Uterus (tissue), 4 donors: Measurements from ENCODE around the gene SPATA20. TPM values are rescaled to one million over a fixed set of nuclear protein-coding genes. Genes with fewer than 3 reads are reported as not detected.

ENCODE experiments used
- DNase-seq, 2 donors: peaks; one replicate each; pipeline ENCODE4 v3.0.0-alpha.2; 2019 to 2020
- H3K27ac ChIP-seq, 2 donors: fragments of 200-600 bp; sonication (generic); 1 replicate in 1 of 2; 2 replicates in 1 of 2; pipeline ENCODE4 v1.5.1; 2016 to 2018
- H3K27me3 ChIP-seq, 2 donors: fragments of 200-600 bp; sonication (generic); one replicate each; pipeline ENCODE4 v1.5.1; 2018 to 2019; ENCODE audit warnings: control low read depth in 1 of 2
- H3K36me3 ChIP-seq, 2 donors: fragments of 200-600 bp; sonication (generic); one replicate each; pipeline ENCODE4 v1.5.1; 2019; ENCODE audit warnings: control low read depth in 1 of 2
- H3K4me1 ChIP-seq, 2 donors: fragments of 200-600 bp; sonication (generic); one replicate each; pipeline ENCODE4 v1.5.1; 2018 to 2019; ENCODE audit warnings: control low read depth in 1 of 2
- H3K4me3 ChIP-seq, 2 donors: fragments of 200-600 bp; sonication (generic); 1 replicate in 1 of 2; 2 replicates in 1 of 2; pipeline ENCODE4 v1.5.1; 2018 to 2019; ENCODE audit warnings: mild to moderate bottlenecking in 1 of 2
- H3K9me3 ChIP-seq, 2 donors: fragments of 200-600 bp; sonication (generic); one replicate each; pipeline ENCODE4 v1.5.1; 2019; ENCODE audit warnings: control low read depth in 1 of 2
- POLR2A ChIP-seq, 2 donors: fragments of 450-650 bp; IDR thresholded peaks; one replicate each; pipeline ENCODE4 v1.6.1; 2016; ENCODE audit warnings: antibody characterized with exemption in 2 of 2, mild to moderate bottlenecking in 1 of 2, moderate library complexity in 1 of 2
- intact Hi-C: fragments of 100-400 bp; cut with DNase I; formaldehyde crosslinking; loops from one replicate; pipeline ENCODE4 v1.15.1; 2023; ENCODE audit warnings: low total_unique reads
- total RNA-seq, 4 donors: library from RNA; depleted of rRNA in 3 of 4; stranded (reverse); fragments of >200 nt in 3 of 4; gene quantifications; one replicate each; pipeline versions ENCODE4 v1.1.0 to v1.2.4, GENCODE V29; 2014 to 2023
- TF ChIP-seq, protein P1 (sequence below), 4 experiments: fragments of 200-600 bp in 2 of 4; fragments of 450-650 bp in 2 of 4; sonication (generic) in 2 of 4; IDR thresholded peaks; one replicate each; pipeline ENCODE4 v1.5.1; 2016 to 2019; ENCODE audit warnings: antibody characterized with exemption in 4 of 4, mild to moderate bottlenecking in 2 of 4, moderate library complexity in 1 of 4
- donor health status: DM: yes; HTN: yes; CAD: no.

SPATA20 gene
- total RNA-seq, 4 donors from 2014 or later: 39.7 to 57.2 (median 46.2) TPM

DNA sequence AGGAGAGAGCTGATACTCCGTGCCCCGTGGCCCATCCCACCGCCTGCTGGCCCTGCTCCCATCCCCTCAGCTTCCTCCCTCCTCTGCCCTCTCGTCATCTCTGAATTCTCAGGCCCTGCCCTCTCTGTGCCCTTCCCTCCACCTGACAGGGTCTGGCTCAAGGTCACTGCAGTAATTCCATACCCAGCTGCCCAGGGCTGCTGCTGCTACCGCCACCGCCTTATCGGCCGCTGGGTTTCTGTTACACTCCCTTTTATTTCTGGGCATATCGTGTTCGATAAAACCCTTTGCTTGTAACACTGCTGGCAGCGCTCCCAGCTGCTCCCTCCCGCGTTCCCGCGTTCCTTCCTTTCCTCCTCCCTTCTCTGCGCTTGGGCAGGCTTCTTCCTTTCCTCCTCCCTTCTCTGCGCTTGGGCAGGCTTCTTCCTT is 13.2 kb upstream of the SPATA20 start:
- no peak overlapping the region for H3K27ac ChIP-seq
- no peaks in the 10 kb centered on the region for H3K9me3 ChIP-seq
- peak; percentile 42 to 75 for DNase-seq
- H3K4me3 ChIP-seq: peak overlapping the region in 1 of 2 donors; percentile 5
- intact Hi-C loops: no loop called here
- TF ChIP-seq, protein P1, sequence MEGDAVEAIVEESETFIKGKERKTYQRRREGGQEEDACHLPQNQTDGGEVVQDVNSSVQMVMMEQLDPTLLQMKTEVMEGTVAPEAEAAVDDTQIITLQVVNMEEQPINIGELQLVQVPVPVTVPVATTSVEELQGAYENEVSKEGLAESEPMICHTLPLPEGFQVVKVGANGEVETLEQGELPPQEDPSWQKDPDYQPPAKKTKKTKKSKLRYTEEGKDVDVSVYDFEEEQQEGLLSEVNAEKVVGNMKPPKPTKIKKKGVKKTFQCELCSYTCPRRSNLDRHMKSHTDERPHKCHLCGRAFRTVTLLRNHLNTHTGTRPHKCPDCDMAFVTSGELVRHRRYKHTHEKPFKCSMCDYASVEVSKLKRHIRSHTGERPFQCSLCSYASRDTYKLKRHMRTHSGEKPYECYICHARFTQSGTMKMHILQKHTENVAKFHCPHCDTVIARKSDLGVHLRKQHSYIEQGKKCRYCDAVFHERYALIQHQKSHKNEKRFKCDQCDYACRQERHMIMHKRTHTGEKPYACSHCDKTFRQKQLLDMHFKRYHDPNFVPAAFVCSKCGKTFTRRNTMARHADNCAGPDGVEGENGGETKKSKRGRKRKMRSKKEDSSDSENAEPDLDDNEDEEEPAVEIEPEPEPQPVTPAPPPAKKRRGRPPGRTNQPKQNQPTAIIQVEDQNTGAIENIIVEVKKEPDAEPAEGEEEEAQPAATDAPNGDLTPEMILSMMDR (IDR thresholded peaks at IDR 0.05): no peak
- no peak for TF ChIP-seq POLR2A (IDR thresholded peaks at IDR 0.05)
- no peaks in the 10 kb centered on the region for H3K36me3 ChIP-seq
- peaks cover 0 to 17% of the 10 kb centered on the region in 2 donors for H3K4me1 ChIP-seq
- peaks cover 0 to 6% of the 10 kb centered on the region in 2 donors for H3K27me3 ChIP-seq

DNA sequence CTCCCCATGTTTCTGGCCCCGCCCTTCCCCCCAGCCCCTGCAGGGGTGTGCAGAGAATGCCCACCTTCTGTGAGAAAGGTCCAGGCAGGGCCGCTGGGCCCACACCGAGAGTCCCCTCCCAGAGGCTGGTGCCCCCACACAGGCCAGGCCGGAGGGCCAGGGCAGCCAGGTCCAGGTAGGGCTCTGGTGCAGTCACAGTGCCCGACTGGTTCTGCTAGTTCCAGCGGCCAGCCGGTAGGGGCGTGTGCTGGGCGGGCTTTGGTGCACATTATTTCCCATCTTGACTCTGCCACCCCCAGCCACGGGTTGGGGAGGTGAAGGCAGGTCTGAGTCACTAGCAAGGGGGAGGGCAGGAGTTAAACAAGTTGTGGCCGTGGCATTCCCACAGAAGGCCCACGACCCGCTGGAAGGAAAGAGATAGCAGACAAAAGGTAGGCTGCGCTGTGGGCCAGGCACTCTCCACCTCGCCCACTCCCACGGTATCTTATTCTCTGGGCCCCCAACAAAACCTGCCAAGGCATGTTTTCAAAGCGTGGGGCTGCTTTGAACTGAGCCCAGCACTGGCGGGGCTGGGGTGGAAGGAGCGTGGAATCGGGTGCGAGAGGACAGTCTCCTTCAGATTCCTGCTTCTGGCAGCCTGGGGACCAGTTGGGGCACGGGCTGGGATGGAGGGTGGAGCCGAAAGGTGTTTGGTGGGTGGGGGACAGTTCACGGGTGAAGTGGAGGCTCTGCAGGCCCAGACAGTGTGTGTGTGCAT is 12.6 kb upstream of the SPATA20 start:
- no peak for DNase-seq
- Histone ChIP-seq H3K4me3 (no peak overlapping the region), H3K36me3 (no peaks in the 10 kb centered on the region), H3K27me3 (peaks cover 0 to 6% of the 10 kb centered on the region in 2 donors), H3K27ac (no peak overlapping the region), H3K9me3 (no peaks in the 10 kb centered on the region), H3K4me1 (peaks cover 0 to 17% of the 10 kb centered on the region in 2 donors)
- intact Hi-C loops: no loop called here
- TF ChIP-seq POLR2A (IDR thresholded peaks at IDR 0.05): no peak
- TF ChIP-seq, protein P1 (IDR thresholded peaks at IDR 0.05): peak in 1 of 4 experiments; percentile 22

DNA sequence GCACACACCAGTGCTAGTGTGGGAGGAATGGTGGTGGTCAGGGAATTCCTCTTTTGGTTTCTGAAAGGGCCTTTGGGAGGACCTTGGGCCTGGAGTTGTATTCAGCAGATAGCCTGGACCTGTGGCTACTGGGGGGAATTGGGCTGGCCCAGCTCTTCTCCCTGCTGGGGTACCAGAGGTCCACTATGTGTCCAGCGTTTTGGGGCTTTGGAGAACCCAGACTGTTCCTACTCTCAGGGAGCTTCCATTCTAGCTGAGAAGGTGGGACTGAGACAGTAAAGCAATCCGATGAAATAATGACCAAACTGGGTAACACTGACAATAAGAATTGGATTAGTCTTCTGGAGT is 12.0 kb upstream of the SPATA20 start:
- no peak for DNase-seq
- TF ChIP-seq, protein P1 (IDR thresholded peaks at IDR 0.05): no peak
- TF ChIP-seq POLR2A (IDR thresholded peaks at IDR 0.05): no peak
- peaks cover 0 to 17% of the 10 kb centered on the region in 2 donors for H3K4me1 ChIP-seq
- no peaks in the 10 kb centered on the region for H3K9me3 ChIP-seq
- no peak overlapping the region for H3K27ac ChIP-seq
- intact Hi-C loops: no loop called here
- peaks cover 0 to 6% of the 10 kb centered on the region in 2 donors for H3K27me3 ChIP-seq
- no peaks in the 10 kb centered on the region for H3K36me3 ChIP-seq
- H3K4me3 ChIP-seq: no peak overlapping the region

DNA sequence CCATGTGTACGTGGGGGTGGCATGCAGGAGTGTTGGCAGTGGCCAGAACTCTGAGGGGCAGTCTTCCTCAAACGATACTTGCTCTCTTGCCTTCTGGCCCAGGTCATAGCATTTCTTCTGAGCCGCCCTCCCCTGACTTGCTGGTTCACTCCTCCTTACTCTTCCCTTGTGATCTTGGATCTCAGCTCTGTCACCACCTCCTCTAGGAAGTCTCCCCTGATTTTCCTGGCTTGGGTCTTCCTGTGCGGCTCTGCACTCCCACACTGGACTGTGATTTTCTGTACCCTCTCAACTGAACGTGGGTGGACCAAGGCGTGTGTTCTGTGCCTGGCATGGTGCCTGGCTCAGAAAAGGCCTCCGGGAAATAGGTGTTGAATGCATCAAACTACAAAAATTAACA is 11.6 kb upstream of the SPATA20 start:
- Histone ChIP-seq H3K36me3 (no peaks in the 10 kb centered on the region), H3K4me1 (peaks cover 0 to 17% of the 10 kb centered on the region in 2 donors), H3K27ac (no peak overlapping the region), H3K9me3 (no peaks in the 10 kb centered on the region), H3K27me3 (peaks cover 0 to 6% of the 10 kb centered on the region in 2 donors), H3K4me3 (no peak overlapping the region)
- intact Hi-C loops: no loop called here
- TF ChIP-seq, protein P1 (IDR thresholded peaks at IDR 0.05): no peak
- TF ChIP-seq POLR2A (IDR thresholded peaks at IDR 0.05): no peak
- DNase-seq: no peak
